HepG2 (cell line): ENCODE data around the gene LDLRAD4. TPM values are rescaled to one million over a fixed set of nuclear protein-coding genes. Genes with fewer than 3 reads are reported as not detected.

Source experiments
- AKAP8 ChIP-seq: sonication (generic); formaldehyde crosslinking; IDR thresholded peaks from 2 replicates; pipeline ENCODE4 v1.5.1; 2020; ENCODE audit warnings: mild to moderate bottlenecking, missing genetic modification reagents
- CBFB ChIP-seq: sonication (generic); formaldehyde crosslinking; IDR thresholded peaks from 2 replicates; pipeline ENCODE4 v1.4.0; 2020; ENCODE audit warnings: missing genetic modification reagents
- FOXJ3 ChIP-seq: sonication (generic); formaldehyde crosslinking; IDR thresholded peaks from 2 replicates; pipeline ENCODE4 v1.4.0; 2020; ENCODE audit warnings: missing genetic modification reagents, mild to moderate bottlenecking, borderline replicate concordance
- GMEB2 ChIP-seq: IDR thresholded peaks from 2 replicates; pipeline ENCODE4 v1.6.1; 2016; ENCODE audit warnings: missing biosample characterization, missing genetic modification reagents, low read depth
- HOXD1 ChIP-seq: sonication (generic); formaldehyde crosslinking; IDR thresholded peaks from 2 replicates; pipeline ENCODE4 v1.5.0; 2020; ENCODE audit warnings: missing genetic modification reagents
- KLF16 ChIP-seq, 2 experiments: sonication (generic) in 1 of 2; formaldehyde crosslinking in 1 of 2; IDR thresholded peaks; 2 replicates each; pipeline versions ENCODE4 v1.6.1 to v1.8.0; 2016 to 2023; ENCODE audit warnings: missing genetic modification reagents in 2 of 2, missing compliant biosample characterization in 1 of 2
- NFATC3 ChIP-seq: sonication (generic); formaldehyde crosslinking; IDR thresholded peaks from 2 replicates; pipeline ENCODE4 v1.5.1; 2020; ENCODE audit warnings: mild to moderate bottlenecking, missing genetic modification reagents
- NKX3-1 ChIP-seq: sonication (generic); formaldehyde crosslinking; IDR thresholded peaks from 2 replicates; pipeline ENCODE4 v1.5.0; 2020; ENCODE audit warnings: missing genetic modification reagents
- REL ChIP-seq: sonication (generic); formaldehyde crosslinking; conservative IDR thresholded peaks from 2 replicates; pipeline ENCODE4 v1.8.0; 2022; ENCODE audit warnings: mild to moderate bottlenecking, missing genetic modification reagents, moderate library complexity
- RORA ChIP-seq: sonication (generic); formaldehyde crosslinking; IDR thresholded peaks from 2 replicates; pipeline ENCODE4 v1.5.0; 2020; ENCODE audit warnings: mild to moderate bottlenecking, missing genetic modification reagents, moderate library complexity
- SPEN ChIP-seq: sonication (generic); formaldehyde crosslinking; IDR thresholded peaks from 2 replicates; pipeline ENCODE4 v1.5.1; 2020; ENCODE audit warnings: low read depth, mild to moderate bottlenecking, missing genetic modification reagents
- TMF1 ChIP-seq: sonication (generic); formaldehyde crosslinking; IDR thresholded peaks from 2 replicates; pipeline ENCODE4 v1.8.1; 2022; ENCODE audit warnings: low read depth, missing genetic modification reagents
- ZNF883 ChIP-seq: sonication (generic); formaldehyde crosslinking; IDR thresholded peaks from 2 replicates; pipeline ENCODE4 v1.5.1; 2020; ENCODE audit warnings: mild to moderate bottlenecking, missing genetic modification reagents; ENCODE audit errors: not compliant biosample characterization
- ZZZ3 ChIP-seq: sonication (generic); formaldehyde crosslinking; IDR thresholded peaks from 2 replicates; pipeline ENCODE4 v1.4.0; 2020; ENCODE audit warnings: missing genetic modification reagents, mild to moderate bottlenecking, borderline replicate concordance
- polyA plus RNA-seq, 8 experiments: library from polyadenylated mRNA; depleted of rRNA in 3 of 8; stranded (reverse) in 7 of 8; unstranded in 1 of 8; fragments of >200 nt; fragmentation: Illumina TruSeq in 4 of 8; extraction: Trizol in 4 of 8; gene quantifications; 2 replicates each; pipeline versions ENCODE4 v1.2.1 to v1.2.3, GENCODE V29; 2011 to 2016; ENCODE audit warnings: low read depth in 4 of 8, missing spikeins in 1 of 8, mixed read lengths in 1 of 8; ENCODE audit not compliant: insufficient read depth in 1 of 8
- total RNA-seq, 5 experiments: library from RNA; depleted of rRNA; stranded (reverse); fragments of >200 nt; fragmentation: Illumina TruSeq; extraction: Trizol; gene quantifications; 2 replicates each; pipeline ENCODE4 v1.2.3, GENCODE V29; 2016; ENCODE audit warnings: low read depth in 1 of 5
- TF ChIP-seq, protein P1 (sequence below): sonication (generic); formaldehyde crosslinking; IDR thresholded peaks from 2 replicates; pipeline ENCODE4 v1.4.0; 2020; ENCODE audit warnings: missing genetic modification reagents
- TF ChIP-seq, protein P2 (sequence below): sonication (generic); formaldehyde crosslinking; IDR thresholded peaks from 2 replicates; pipeline ENCODE4 v1.4.0; 2020; ENCODE audit warnings: missing genetic modification reagents, mild to moderate bottlenecking, borderline replicate concordance
- TF ChIP-seq, protein P3 (sequence below): fragments of 450-650 bp; IDR thresholded peaks from 2 replicates; pipeline ENCODE4 v1.6.1; 2017; ENCODE audit warnings: mild to moderate bottlenecking
- TF ChIP-seq, protein P4 (sequence below): sonication (generic); formaldehyde crosslinking; IDR thresholded peaks from 2 replicates; pipeline ENCODE4 v1.8.0; 2022; ENCODE audit warnings: mild to moderate bottlenecking, missing genetic modification reagents

LDLRAD4 gene
- total and polyA plus RNA-seq, 2 of the 13 experiments (the other 11 are each of a cell fraction or from before 2014, with no cell fraction given): 13.6 to 20.9 TPM

DNA sequence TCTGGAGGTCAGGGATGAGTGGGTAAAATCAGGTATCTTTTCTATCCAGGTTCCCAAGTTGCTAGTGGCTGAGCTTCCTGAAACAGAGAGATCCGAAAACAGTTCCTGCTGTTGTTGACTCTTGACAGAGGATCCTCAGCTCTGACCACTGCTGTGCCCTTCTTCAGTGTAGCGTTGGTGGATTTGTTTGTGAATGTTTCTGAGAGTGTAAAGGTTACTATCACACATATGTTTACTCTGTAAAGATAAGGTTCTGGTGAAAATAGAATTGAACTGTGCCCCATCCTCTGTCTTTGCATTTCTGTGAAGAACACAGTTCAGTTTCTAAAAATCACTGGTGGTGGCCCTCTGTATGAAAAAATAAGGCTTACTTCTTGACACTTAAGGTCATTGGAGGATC lies 119.8 kb downstream of the LDLRAD4 start (continued):
- TF ChIP-seq, protein P1, sequence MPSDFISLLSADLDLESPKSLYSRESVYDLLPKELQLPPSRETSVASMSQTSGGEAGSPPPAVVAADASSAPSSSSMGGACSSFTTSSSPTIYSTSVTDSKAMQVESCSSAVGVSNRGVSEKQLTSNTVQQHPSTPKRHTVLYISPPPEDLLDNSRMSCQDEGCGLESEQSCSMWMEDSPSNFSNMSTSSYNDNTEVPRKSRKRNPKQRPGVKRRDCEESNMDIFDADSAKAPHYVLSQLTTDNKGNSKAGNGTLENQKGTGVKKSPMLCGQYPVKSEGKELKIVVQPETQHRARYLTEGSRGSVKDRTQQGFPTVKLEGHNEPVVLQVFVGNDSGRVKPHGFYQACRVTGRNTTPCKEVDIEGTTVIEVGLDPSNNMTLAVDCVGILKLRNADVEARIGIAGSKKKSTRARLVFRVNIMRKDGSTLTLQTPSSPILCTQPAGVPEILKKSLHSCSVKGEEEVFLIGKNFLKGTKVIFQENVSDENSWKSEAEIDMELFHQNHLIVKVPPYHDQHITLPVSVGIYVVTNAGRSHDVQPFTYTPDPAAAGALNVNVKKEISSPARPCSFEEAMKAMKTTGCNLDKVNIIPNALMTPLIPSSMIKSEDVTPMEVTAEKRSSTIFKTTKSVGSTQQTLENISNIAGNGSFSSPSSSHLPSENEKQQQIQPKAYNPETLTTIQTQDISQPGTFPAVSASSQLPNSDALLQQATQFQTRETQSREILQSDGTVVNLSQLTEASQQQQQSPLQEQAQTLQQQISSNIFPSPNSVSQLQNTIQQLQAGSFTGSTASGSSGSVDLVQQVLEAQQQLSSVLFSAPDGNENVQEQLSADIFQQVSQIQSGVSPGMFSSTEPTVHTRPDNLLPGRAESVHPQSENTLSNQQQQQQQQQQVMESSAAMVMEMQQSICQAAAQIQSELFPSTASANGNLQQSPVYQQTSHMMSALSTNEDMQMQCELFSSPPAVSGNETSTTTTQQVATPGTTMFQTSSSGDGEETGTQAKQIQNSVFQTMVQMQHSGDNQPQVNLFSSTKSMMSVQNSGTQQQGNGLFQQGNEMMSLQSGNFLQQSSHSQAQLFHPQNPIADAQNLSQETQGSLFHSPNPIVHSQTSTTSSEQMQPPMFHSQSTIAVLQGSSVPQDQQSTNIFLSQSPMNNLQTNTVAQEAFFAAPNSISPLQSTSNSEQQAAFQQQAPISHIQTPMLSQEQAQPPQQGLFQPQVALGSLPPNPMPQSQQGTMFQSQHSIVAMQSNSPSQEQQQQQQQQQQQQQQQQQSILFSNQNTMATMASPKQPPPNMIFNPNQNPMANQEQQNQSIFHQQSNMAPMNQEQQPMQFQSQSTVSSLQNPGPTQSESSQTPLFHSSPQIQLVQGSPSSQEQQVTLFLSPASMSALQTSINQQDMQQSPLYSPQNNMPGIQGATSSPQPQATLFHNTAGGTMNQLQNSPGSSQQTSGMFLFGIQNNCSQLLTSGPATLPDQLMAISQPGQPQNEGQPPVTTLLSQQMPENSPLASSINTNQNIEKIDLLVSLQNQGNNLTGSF (CRISPR knock-in tag): no peak
- TF ChIP-seq NFATC3 (CRISPR knock-in tag): no peak
- TF ChIP-seq REL (CRISPR knock-in tag): no peak
- TF ChIP-seq ZZZ3 (CRISPR knock-in tag): no peak
- TF ChIP-seq, protein P2, sequence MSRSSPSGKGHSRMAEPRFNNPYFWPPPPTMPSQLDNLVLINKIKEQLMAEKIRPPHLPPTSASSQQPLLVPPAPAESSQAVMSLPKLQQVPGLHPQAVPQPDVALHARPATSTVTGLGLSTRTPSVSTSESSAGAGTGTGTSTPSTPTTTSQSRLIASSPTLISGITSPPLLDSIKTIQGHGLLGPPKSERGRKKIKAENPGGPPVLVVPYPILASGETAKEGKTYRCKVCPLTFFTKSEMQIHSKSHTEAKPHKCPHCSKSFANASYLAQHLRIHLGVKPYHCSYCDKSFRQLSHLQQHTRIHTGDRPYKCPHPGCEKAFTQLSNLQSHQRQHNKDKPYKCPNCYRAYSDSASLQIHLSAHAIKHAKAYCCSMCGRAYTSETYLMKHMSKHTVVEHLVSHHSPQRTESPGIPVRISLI (CRISPR knock-in tag): no peak
- TF ChIP-seq KLF16 (CRISPR knock-in tag; IDR thresholded peaks at IDR 0.05): peak in 1 of 2 experiments; percentile 27; a peak in 1 of 4 replicates
- no peak for TF ChIP-seq AKAP8
- TF ChIP-seq NKX3-1: no peak; the same call in 1 of the 2 replicates
- no peak for TF ChIP-seq RORA (CRISPR knock-in tag)
- TF ChIP-seq, protein P3, sequence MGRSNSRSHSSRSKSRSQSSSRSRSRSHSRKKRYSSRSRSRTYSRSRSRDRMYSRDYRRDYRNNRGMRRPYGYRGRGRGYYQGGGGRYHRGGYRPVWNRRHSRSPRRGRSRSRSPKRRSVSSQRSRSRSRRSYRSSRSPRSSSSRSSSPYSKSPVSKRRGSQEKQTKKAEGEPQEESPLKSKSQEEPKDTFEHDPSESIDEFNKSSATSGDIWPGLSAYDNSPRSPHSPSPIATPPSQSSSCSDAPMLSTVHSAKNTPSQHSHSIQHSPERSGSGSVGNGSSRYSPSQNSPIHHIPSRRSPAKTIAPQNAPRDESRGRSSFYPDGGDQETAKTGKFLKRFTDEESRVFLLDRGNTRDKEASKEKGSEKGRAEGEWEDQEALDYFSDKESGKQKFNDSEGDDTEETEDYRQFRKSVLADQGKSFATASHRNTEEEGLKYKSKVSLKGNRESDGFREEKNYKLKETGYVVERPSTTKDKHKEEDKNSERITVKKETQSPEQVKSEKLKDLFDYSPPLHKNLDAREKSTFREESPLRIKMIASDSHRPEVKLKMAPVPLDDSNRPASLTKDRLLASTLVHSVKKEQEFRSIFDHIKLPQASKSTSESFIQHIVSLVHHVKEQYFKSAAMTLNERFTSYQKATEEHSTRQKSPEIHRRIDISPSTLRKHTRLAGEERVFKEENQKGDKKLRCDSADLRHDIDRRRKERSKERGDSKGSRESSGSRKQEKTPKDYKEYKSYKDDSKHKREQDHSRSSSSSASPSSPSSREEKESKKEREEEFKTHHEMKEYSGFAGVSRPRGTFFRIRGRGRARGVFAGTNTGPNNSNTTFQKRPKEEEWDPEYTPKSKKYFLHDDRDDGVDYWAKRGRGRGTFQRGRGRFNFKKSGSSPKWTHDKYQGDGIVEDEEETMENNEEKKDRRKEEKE: no peak
- no peak for TF ChIP-seq SPEN (CRISPR knock-in tag)
- TF ChIP-seq GMEB2 (CRISPR knock-in tag): no peak
- TF ChIP-seq HOXD1 (CRISPR knock-in tag): no peak
- peak; percentile 82; the same call in 1 of the 2 replicates for TF ChIP-seq FOXJ3 (CRISPR knock-in tag)
- no peak for TF ChIP-seq ZNF883 (CRISPR knock-in tag)
- TF ChIP-seq, protein P4, sequence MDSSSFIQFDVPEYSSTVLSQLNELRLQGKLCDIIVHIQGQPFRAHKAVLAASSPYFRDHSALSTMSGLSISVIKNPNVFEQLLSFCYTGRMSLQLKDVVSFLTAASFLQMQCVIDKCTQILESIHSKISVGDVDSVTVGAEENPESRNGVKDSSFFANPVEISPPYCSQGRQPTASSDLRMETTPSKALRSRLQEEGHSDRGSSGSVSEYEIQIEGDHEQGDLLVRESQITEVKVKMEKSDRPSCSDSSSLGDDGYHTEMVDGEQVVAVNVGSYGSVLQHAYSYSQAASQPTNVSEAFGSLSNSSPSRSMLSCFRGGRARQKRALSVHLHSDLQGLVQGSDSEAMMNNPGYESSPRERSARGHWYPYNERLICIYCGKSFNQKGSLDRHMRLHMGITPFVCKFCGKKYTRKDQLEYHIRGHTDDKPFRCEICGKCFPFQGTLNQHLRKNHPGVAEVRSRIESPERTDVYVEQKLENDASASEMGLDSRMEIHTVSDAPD (CRISPR knock-in tag): 0 out of 2 replicates have a peak, but pooled peaks have one; percentile 25
- TF ChIP-seq CBFB: no peak
- no peak for TF ChIP-seq TMF1 (CRISPR knock-in tag)
